GM12801 (cell line): ENCODE results near the gene CDK5RAP3.

Experiments used
- CTCF ChIP-seq: IDR thresholded peaks from one replicate; pipeline ENCODE4 v1.5.1; 2011; ENCODE audit warnings: control low read depth; ENCODE audit not compliant: insufficient read length; ENCODE audit errors: extremely low read depth

The CDK5RAP3 gene

GRCh38 chr17:47982091-47982617 is 11.2 kb downstream of the CDK5RAP3 start:
- no peak for TF ChIP-seq CTCF

- no peak for TF ChIP-seq CTCF
Measured at GRCh38 chr17:47982645-47983390, 11.9 kb downstream of the CDK5RAP3 start.

- no peak for TF ChIP-seq CTCF
Measured at GRCh38 chr17:47983492-47984223, 12.7 kb downstream of the CDK5RAP3 start.

- no peak for TF ChIP-seq CTCF
Measured at GRCh38 chr17:47986520-47986919, 15.6 kb downstream of the CDK5RAP3 start.

GRCh38 chr17:47987240-47987835 is 16.4 kb downstream of the CDK5RAP3 start:
- TF ChIP-seq CTCF = no peak

GRCh38 chr17:47989159-47989558 is 18.2 kb downstream of the CDK5RAP3 start:
- TF ChIP-seq CTCF = no peak

- no peak for TF ChIP-seq CTCF
Measured at GRCh38 chr17:47989700-47990099, 18.8 kb downstream of the CDK5RAP3 start.
